Measurements from ENCODE around the gene ZNF792. TPM values are rescaled to one million over a fixed set of nuclear protein-coding genes. Genes with fewer than 3 reads are reported as not detected.

ZNF792 gene
- polyA plus RNA-seq, 1 of the 3 experiments (the other 2 are of a cell fraction): 1.5 TPM

DNA sequence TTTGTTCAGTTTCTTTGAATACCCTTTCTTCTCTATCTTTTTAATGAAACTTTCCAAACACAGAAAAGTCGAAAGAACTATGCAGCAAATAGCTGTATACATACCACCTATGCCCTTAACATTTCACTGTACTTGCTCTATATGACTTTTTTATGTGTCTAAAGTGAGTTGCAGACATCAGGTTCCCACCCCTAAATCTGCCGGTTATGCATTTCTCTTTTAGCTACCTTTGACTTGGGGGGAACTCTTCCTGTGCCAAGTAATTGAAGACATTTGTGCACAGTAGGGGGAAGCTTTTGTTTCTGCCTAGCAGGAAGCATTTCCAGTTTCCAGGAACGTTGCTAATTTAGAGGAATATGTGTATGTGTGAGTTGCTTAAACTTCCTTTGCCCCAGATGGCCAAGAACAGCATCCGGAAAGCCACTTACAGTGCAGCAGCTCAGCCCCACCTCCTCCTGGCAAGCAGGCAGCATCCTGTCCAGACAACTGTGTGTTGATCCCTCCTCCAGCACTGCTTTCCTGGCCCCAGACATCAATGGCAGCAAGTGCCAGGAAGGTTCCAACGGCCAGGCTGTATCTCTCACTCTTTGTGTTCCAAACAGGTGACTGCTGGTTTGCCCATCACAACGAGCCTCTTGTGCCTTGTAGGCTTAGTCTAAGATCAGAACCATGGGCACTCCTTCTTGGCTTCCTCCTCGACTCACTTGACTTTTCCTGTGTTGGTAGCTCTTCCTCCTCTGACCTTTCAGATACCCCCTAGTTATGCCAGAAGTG, 21.4 kb upstream of the ZNF792 start:
- Histone ChIP-seq H3K4me1 (ENCODE audit: control insufficient read depth in 1 of 2, insufficient read depth in 2 of 2, low read depth in 1 of 2, low read length in 1 of 2) (peaks cover 0 to 4% of the 10 kb centered on the region in 2 experiments; a peak in 1 of 4 replicates), H3K9me3 (no peaks in the 10 kb centered on the region), H3K9ac (no peak overlapping the region), H3K9me2 (no peaks in the 10 kb centered on the region), H2AFZ (ENCODE audit: low read depth) (no peak overlapping the region), H3K27me3 (ENCODE audit: insufficient read depth) (no peaks in the 10 kb centered on the region; the same call in 1 of the 2 replicates), H3K79me2 (ENCODE audit: insufficient read depth) (no peaks in the 10 kb centered on the region), H3K4me2 (no peak overlapping the region), H3K27ac (ENCODE audit: low read depth in 2 of 2, low read length in 1 of 2) (no peak overlapping the region), H3K4me3 (ENCODE audit: low read depth in 2 of 2, low read length in 1 of 2) (no peak overlapping the region), H3K36me3 (replicated peaks in 1 of 2; ENCODE audit: control insufficient read depth in 1 of 2, insufficient read depth in 2 of 2, low read length in 1 of 2) (no peaks in the 10 kb centered on the region), H3F3A (replicated peaks; ENCODE audit: insufficient read depth) (no peaks in the 10 kb centered on the region), H4K20me1 (ENCODE audit: insufficient read depth) (no peaks in the 10 kb centered on the region)
- TF ChIP-seq RCOR1 (IDR thresholded peaks at IDR 0.05; ENCODE audit: low read length) (no peak), FOXM1 (IDR thresholded peaks at IDR 0.05; ENCODE audit: low read depth) (no peak), FOSL2 (IDR thresholded peaks at IDR 0.05; ENCODE audit: borderline replicate concordance, low read depth) (no peak), MXI1 (IDR thresholded peaks at IDR 0.05; ENCODE audit: low read depth, low read length) (no peak), RAD21 (IDR thresholded peaks at IDR 0.05; ENCODE audit: low read length) (no peak), JUND (IDR thresholded peaks at IDR 0.05) (no peak)
- CTCF ChIA-PET: interaction anchor here (0.5 to 1.8 kb wide), 8 partner anchors 12 to 158 kb away, joined by 3 to 7 read pairs (median 3); partner anchors contain the start of genes FXYD7 and GRAMD1A
- POLR2A ChIA-PET: no interaction called here
- DNase-seq: no peak
- WGBS (ENCODE audit: low lambda C conversion rate): 29% methylated on average over 7 of the region's 7 CpGs

DNA sequence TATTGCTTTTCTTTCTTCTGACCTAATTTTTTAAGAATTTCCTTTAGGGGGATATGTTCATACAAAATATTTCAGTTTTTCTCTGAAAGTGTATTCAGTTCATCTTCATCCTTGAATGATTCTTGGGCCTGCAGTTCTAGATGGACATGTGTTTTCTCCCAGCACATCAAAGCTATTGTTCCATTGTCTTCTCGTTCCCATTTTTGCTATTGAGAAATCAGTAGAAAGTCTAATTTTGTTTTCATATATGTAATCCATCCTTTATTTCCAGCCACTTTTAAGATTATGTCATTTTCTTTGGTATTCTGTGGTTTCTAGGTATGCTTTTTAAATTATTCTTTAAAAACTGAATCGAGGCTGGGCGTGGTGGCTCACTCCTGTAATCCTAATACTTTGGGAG, 20.3 kb upstream of the ZNF792 start:
- DNase-seq: no peak
- H3K79me2 ChIP-seq (ENCODE audit: insufficient read depth): no peaks in the 10 kb centered on the region
- no peaks in the 10 kb centered on the region for H4K20me1 ChIP-seq (ENCODE audit: insufficient read depth)
- no peaks in the 10 kb centered on the region for H3F3A ChIP-seq (replicated peaks; ENCODE audit: insufficient read depth)
- H3K9me3 ChIP-seq: no peaks in the 10 kb centered on the region
- POLR2A ChIA-PET: no interaction called here
- CTCF ChIA-PET: interaction anchor here (1.0 to 1.8 kb wide), 2 partner anchors 12 to 13 kb away, joined by 3 to 8 read pairs; no protein-coding TSS in a partner anchor
- no peaks in the 10 kb centered on the region; the same call in 1 of the 2 replicates for H3K27me3 ChIP-seq (ENCODE audit: insufficient read depth)
- H3K9ac ChIP-seq: no peak overlapping the region
- H3K4me2 ChIP-seq: no peak overlapping the region
- H3K36me3 ChIP-seq (replicated peaks in 1 of 2; ENCODE audit: control insufficient read depth in 1 of 2, insufficient read depth in 2 of 2, low read length in 1 of 2): no peaks in the 10 kb centered on the region
- WGBS (ENCODE audit: low lambda C conversion rate): 35% methylated on average over 3 of the region's 3 CpGs
- TF ChIP-seq GATA2 (CRISPR knock-in tag; IDR thresholded peaks at IDR 0.05): no peak
- TF ChIP-seq MEF2A (IDR thresholded peaks at IDR 0.05; ENCODE audit: borderline replicate concordance, low read depth): no peak
- TF ChIP-seq SIN3A (IDR thresholded peaks at IDR 0.05; ENCODE audit: borderline replicate concordance, low read depth, low read length): no peak
- TF ChIP-seq, protein P1, sequence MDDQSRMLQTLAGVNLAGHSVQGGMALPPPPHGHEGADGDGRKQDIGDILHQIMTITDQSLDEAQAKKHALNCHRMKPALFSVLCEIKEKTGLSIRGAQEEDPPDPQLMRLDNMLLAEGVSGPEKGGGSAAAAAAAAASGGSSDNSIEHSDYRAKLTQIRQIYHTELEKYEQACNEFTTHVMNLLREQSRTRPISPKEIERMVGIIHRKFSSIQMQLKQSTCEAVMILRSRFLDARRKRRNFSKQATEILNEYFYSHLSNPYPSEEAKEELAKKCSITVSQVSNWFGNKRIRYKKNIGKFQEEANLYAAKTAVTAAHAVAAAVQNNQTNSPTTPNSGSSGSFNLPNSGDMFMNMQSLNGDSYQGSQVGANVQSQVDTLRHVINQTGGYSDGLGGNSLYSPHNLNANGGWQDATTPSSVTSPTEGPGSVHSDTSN (IDR thresholded peaks at IDR 0.05): no peak
- no peak for TF ChIP-seq JUND (IDR thresholded peaks at IDR 0.05)
- no peak for TF ChIP-seq POLR2AphosphoS5 (IDR thresholded peaks at IDR 0.05; ENCODE audit: low read depth, low read length)
- TF ChIP-seq, protein P2, sequence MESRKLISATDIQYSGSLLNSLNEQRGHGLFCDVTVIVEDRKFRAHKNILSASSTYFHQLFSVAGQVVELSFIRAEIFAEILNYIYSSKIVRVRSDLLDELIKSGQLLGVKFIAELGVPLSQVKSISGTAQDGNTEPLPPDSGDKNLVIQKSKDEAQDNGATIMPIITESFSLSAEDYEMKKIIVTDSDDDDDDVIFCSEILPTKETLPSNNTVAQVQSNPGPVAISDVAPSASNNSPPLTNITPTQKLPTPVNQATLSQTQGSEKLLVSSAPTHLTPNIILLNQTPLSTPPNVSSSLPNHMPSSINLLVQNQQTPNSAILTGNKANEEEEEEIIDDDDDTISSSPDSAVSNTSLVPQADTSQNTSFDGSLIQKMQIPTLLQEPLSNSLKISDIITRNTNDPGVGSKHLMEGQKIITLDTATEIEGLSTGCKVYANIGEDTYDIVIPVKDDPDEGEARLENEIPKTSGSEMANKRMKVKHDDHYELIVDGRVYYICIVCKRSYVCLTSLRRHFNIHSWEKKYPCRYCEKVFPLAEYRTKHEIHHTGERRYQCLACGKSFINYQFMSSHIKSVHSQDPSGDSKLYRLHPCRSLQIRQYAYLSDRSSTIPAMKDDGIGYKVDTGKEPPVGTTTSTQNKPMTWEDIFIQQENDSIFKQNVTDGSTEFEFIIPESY (IDR thresholded peaks at IDR 0.05; ENCODE audit: borderline replicate concordance, low read depth): no peak
- no peak for TF ChIP-seq TAF1 (IDR thresholded peaks at IDR 0.05; ENCODE audit: borderline replicate concordance, low read depth, low read length)
- TF ChIP-seq FOXJ3 (CRISPR knock-in tag; IDR thresholded peaks at IDR 0.05): no peak
- no peak for TF ChIP-seq FOSL2 (IDR thresholded peaks at IDR 0.05; ENCODE audit: borderline replicate concordance, low read depth)
- TF ChIP-seq YY1 (IDR thresholded peaks at IDR 0.05; ENCODE audit: low read depth): no peak
- no peak for TF ChIP-seq FOXM1 (IDR thresholded peaks at IDR 0.05; ENCODE audit: low read depth)
- no peak for TF ChIP-seq RAD21 (IDR thresholded peaks at IDR 0.05; ENCODE audit: low read length)
- no peak for TF ChIP-seq NFIC (IDR thresholded peaks at IDR 0.05; ENCODE audit: borderline replicate concordance)
- TF ChIP-seq SMC3 (IDR thresholded peaks at IDR 0.05; ENCODE audit: low read depth, low read length): no peak
- no peak for TF ChIP-seq ELF1 (IDR thresholded peaks at IDR 0.05)
- TF ChIP-seq, protein P3, sequence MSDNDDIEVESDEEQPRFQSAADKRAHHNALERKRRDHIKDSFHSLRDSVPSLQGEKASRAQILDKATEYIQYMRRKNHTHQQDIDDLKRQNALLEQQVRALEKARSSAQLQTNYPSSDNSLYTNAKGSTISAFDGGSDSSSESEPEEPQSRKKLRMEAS (IDR thresholded peaks at IDR 0.05; ENCODE audit: low read depth): no peak
- TF ChIP-seq, protein P4, sequence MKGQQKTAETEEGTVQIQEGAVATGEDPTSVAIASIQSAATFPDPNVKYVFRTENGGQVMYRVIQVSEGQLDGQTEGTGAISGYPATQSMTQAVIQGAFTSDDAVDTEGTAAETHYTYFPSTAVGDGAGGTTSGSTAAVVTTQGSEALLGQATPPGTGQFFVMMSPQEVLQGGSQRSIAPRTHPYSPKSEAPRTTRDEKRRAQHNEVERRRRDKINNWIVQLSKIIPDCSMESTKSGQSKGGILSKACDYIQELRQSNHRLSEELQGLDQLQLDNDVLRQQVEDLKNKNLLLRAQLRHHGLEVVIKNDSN (IDR thresholded peaks at IDR 0.05; ENCODE audit: borderline replicate concordance, low read depth): no peak
- no peak for TF ChIP-seq TCF12 (IDR thresholded peaks at IDR 0.05)
- H3K4me1 ChIP-seq (ENCODE audit: control insufficient read depth in 1 of 2, insufficient read depth in 2 of 2, low read depth in 1 of 2, low read length in 1 of 2): peaks cover 0 to 4% of the 10 kb centered on the region in 2 experiments; a peak in 1 of 4 replicates
- no peaks in the 10 kb centered on the region for H3K9me2 ChIP-seq
- H3K4me3 ChIP-seq (ENCODE audit: low read depth in 2 of 2, low read length in 1 of 2): no peak overlapping the region
- H2AFZ ChIP-seq (ENCODE audit: low read depth): no peak overlapping the region
- no peak overlapping the region for H3K27ac ChIP-seq (ENCODE audit: low read depth in 2 of 2, low read length in 1 of 2)

All from SK-N-SH (cell line).